B cell (primary cell): ENCODE results near the gene ABCA1. TPM values are rescaled to one million over a fixed set of nuclear protein-coding genes. Genes with fewer than 3 reads are reported as not detected.

Experiments used
- ATAC-seq: fragments of 200-7000 bp; cut with Tn5 transposase; one replicate; pipeline ENCODE4 v1.10.0; 2021; ENCODE audit warnings: low read depth, mild to moderate bottlenecking, moderate number of reproducible peaks, moderate library complexity
- CTCF ChIA-PET: fragments of 350-600 bp; sonication (Branson Sonifier 250); formaldehyde crosslinking; loops from one replicate; lab custom pipeline; 2021; ENCODE audit warnings: antibody characterized with exemption, inconsistent platforms; lab: Charles Lee
- POLR2A ChIA-PET: fragments of 350-600 bp; sonication (Branson Sonifier 250); formaldehyde crosslinking; loops from one replicate; lab custom pipeline; 2021; ENCODE audit warnings: antibody characterized with exemption; lab: Charles Lee
- DNase-seq: peaks from one replicate; pipeline ENCODE4 v3.0.0; 2013
- H2AFZ ChIP-seq: 2 replicates; pipeline ENCODE4 v1.6.1; 2012; ENCODE audit warnings: mild to moderate bottlenecking, low read depth, low read length; ENCODE audit not compliant: insufficient read depth, poor library complexity, severe bottlenecking
- H3K27ac ChIP-seq, 2 donors: 1 replicate in 1 of 2; 2 replicates in 1 of 2; pipeline ENCODE4 v1.5.1; 2012 to 2013; ENCODE audit warnings: low read length in 2 of 2, mild to moderate bottlenecking in 2 of 2, moderate library complexity in 1 of 2
- H3K27me3 ChIP-seq, 4 experiments: fragments of 200-600 bp in 1 of 4; sonication (generic) in 1 of 4; replicated peaks in 1 of 4; 1 replicate in 2 of 4; 2 replicates in 2 of 4; pipeline versions ENCODE4 v1.6.1 to v1.7.0; 2013 to 2016; ENCODE audit warnings: low read length in 3 of 4, mild to moderate bottlenecking in 2 of 4, mixed read lengths in 1 of 4, moderate library complexity in 1 of 4; ENCODE audit not compliant: insufficient read depth in 4 of 4, control insufficient read depth in 3 of 4; ENCODE audit errors: control extremely low read depth in 1 of 4
- H3K36me3 ChIP-seq, 2 experiments: replicated peaks in 1 of 2; 1 replicate in 1 of 2; 2 replicates in 1 of 2; pipeline versions ENCODE4 v1.6.1 to v1.7.1; 2013; ENCODE audit warnings: low read length in 1 of 2; ENCODE audit not compliant: insufficient read depth in 2 of 2, control insufficient read depth in 1 of 2; ENCODE audit errors: control extremely low read depth in 1 of 2, extremely low read depth in 1 of 2
- H3K4me1 ChIP-seq, 2 donors: fragments of 200-600 bp in 1 of 2; sonication (generic) in 1 of 2; 1 replicate in 1 of 2; 2 replicates in 1 of 2; pipeline versions ENCODE4 v1.5.1 to v1.6.1; 2013 to 2017; ENCODE audit warnings: low read length in 2 of 2; ENCODE audit not compliant: control insufficient read depth in 2 of 2, insufficient read depth in 2 of 2
- H3K4me2 ChIP-seq: replicated peaks from 2 replicates; pipeline ENCODE3; 2012; ENCODE audit warnings: mild to moderate bottlenecking, low read depth, low read length; ENCODE audit not compliant: poor library complexity, severe bottlenecking
- H3K4me3 ChIP-seq, 5 experiments: fragments of 200-600 bp in 1 of 5; sonication (generic) in 1 of 5; 1 replicate in 3 of 5; 2 replicates in 2 of 5; pipeline versions ENCODE4 v1.5.1 to v1.7.0; 2011 to 2016; ENCODE audit warnings: low read length in 4 of 5, mild to moderate bottlenecking in 4 of 5, low read depth in 2 of 5, control low read depth in 1 of 5, moderate library complexity in 1 of 5; ENCODE audit not compliant: insufficient read depth in 1 of 5; ENCODE audit errors: control extremely low read depth in 1 of 5, extremely low read depth in 1 of 5
- H3K79me2 ChIP-seq: fragments of 200-600 bp; sonication (generic); one replicate; pipeline ENCODE4 v1.6.0; 2016; ENCODE audit warnings: low read length; ENCODE audit not compliant: control insufficient read depth, insufficient read depth
- H3K9ac ChIP-seq: fragments of 200-600 bp; sonication (generic); 2 replicates; pipeline ENCODE4 v1.6.1; 2017; ENCODE audit warnings: mild to moderate bottlenecking, low read length, moderate library complexity
- H3K9me3 ChIP-seq, 3 donors: one replicate each; pipeline versions ENCODE4 v1.6.1 to v1.7.1; 2013; ENCODE audit warnings: low read length in 2 of 3; ENCODE audit not compliant: control insufficient read depth in 2 of 3, insufficient read depth in 1 of 3; ENCODE audit errors: control extremely low read depth in 1 of 3
- H4K20me1 ChIP-seq: 2 replicates; pipeline ENCODE4 v1.6.0; 2012; ENCODE audit warnings: mild to moderate bottlenecking, low read length; ENCODE audit not compliant: insufficient read depth, control insufficient read depth, poor library complexity, severe bottlenecking
- H3K27ac Mint-ChIP-seq: one replicate; pipeline ENCODE4 v1.8.0; 2021; ENCODE audit warnings: mixed read lengths
- H3K27me3 Mint-ChIP-seq: one replicate; pipeline ENCODE4 v1.8.0; 2021; ENCODE audit warnings: mixed read lengths
- H3K4me1 Mint-ChIP-seq: one replicate; pipeline ENCODE4 v1.8.0; 2021; ENCODE audit warnings: mixed read lengths
- H3K4me3 Mint-ChIP-seq: one replicate; pipeline ENCODE4 v1.8.0; 2021; ENCODE audit warnings: mixed read lengths
- H3K9me3 Mint-ChIP-seq: one replicate; pipeline ENCODE4 v1.8.0; 2022; ENCODE audit warnings: mixed read lengths; ENCODE audit not compliant: insufficient read depth
- CTCF ChIP-seq: fragments of 200-600 bp; IDR thresholded peaks from one replicate; pipeline ENCODE4 v1.8.0; 2022; ENCODE audit warnings: antibody characterized with exemption, mild to moderate bottlenecking
- EZH2 ChIP-seq: IDR thresholded peaks from 2 replicates; pipeline ENCODE4 v1.6.1; 2012; ENCODE audit warnings: borderline replicate concordance, low read depth, mild to moderate bottlenecking, moderate library complexity, low read length; ENCODE audit not compliant: insufficient read depth, poor library complexity, severe bottlenecking
- whole genome bisulfite sequencing: methylation state at CpG from one replicate; pipeline ENCODE4 v1.1.5; 2013; ENCODE audit warnings: missing lambda C conversion rate; ENCODE audit not compliant: insufficient coverage; 5-methylcytosine and 5-hydroxymethylcytosine counted together
- intact Hi-C: fragments of 100-400 bp; cut with micrococcal nuclease; formaldehyde crosslinking; loops from one replicate; pipeline ENCODE4 v1.10.0; 2022
- polyA plus RNA-seq: library from polyadenylated mRNA; depleted of rRNA; stranded (reverse); fragments of >200 nt; gene quantifications from 2 replicates; pipeline ENCODE4 v1.2.3, GENCODE V29; 2012
- total RNA-seq, 2 donors: library from RNA; stranded (reverse); fragments of 120-200 nt in 1 of 2; gene quantifications; 1 replicate in 1 of 2; 2 replicates in 1 of 2; pipeline versions ENCODE4 v1.2.3 to v1.2.4, GENCODE V29; 2013 to 2022

The ABCA1 gene
- total and polyA plus RNA-seq, 2 donors (not counting 1 experiment from before 2014, with no cell fraction given): 5.2 to 24.0 TPM

- Histone ChIP-seq H3K4me2 (no peak overlapping the region), H3K79me2 (no peaks in the 10 kb centered on the region), H3K4me1 (peaks cover 4 to 20% of the 10 kb centered on the region in 2 donors), H4K20me1 (no peaks in the 10 kb centered on the region), H3K27me3 (no peaks in the 10 kb centered on the region), H3K9me3 (no peaks in the 10 kb centered on the region), H3K4me3 (no peak overlapping the region), H3K27ac (no peak overlapping the region), H3K36me3 (peaks cover 9 to 71% of the 10 kb centered on the region in 2 experiments), H2AFZ (no peak overlapping the region), H3K9ac (no peak overlapping the region)
- ChIA-PET POLR2A (no interaction called here), CTCF (no interaction called here)
- WGBS: 100% methylated on average over 4 of the region's 7 CpGs
- intact Hi-C loops: no loop called here
- Mint-ChIP-seq H3K4me1 (peaks cover 20% of the 10 kb centered on the region), H3K4me3 (no peak overlapping the region), H3K27me3 (no peaks in the 10 kb centered on the region), H3K27ac (peak overlapping the region; percentile 38), H3K9me3 (no peaks in the 10 kb centered on the region)
- TF ChIP-seq CTCF (no peak), EZH2 (no peak)
- DNase-seq: no peak
- no peak for ATAC-seq
These were observed 140.5 kb downstream of the ABCA1 start for GRCh38 chr9:104787306-104788015.

GRCh38 chr9:104786293-104786692 is 141.7 kb downstream of the ABCA1 start:
- Histone ChIP-seq H3K4me2 (no peak overlapping the region), H3K36me3 (peaks cover 9 to 63% of the 10 kb centered on the region in 2 experiments), H3K4me1 (peaks cover 4 to 21% of the 10 kb centered on the region in 2 donors), H3K79me2 (no peaks in the 10 kb centered on the region), H3K9me3 (no peaks in the 10 kb centered on the region), H3K27me3 (no peaks in the 10 kb centered on the region), H2AFZ (no peak overlapping the region), H3K27ac (no peak overlapping the region), H3K9ac (no peak overlapping the region), H3K4me3 (no peak overlapping the region), H4K20me1 (no peaks in the 10 kb centered on the region)
- Mint-ChIP-seq H3K9me3 (no peaks in the 10 kb centered on the region), H3K27me3 (no peaks in the 10 kb centered on the region), H3K4me3 (no peak overlapping the region), H3K4me1 (peaks cover 20% of the 10 kb centered on the region), H3K27ac (no peak overlapping the region)
- DNase-seq: no peak
- intact Hi-C loops: no loop called here
- ChIA-PET POLR2A (no interaction called here), CTCF (interaction anchor here (0.7 to 1.9 kb wide), 4 partner anchors 8 to 77 kb away, joined by 3 to 6 read pairs (median 4); no protein-coding TSS in a partner anchor)
- no peak for ATAC-seq
- TF ChIP-seq CTCF (no peak), EZH2 (no peak)
- WGBS: no CpG with 5 or more reads among the region's 1 CpG
